ENCODE measurements around the gene LEKR1.

DNA sequence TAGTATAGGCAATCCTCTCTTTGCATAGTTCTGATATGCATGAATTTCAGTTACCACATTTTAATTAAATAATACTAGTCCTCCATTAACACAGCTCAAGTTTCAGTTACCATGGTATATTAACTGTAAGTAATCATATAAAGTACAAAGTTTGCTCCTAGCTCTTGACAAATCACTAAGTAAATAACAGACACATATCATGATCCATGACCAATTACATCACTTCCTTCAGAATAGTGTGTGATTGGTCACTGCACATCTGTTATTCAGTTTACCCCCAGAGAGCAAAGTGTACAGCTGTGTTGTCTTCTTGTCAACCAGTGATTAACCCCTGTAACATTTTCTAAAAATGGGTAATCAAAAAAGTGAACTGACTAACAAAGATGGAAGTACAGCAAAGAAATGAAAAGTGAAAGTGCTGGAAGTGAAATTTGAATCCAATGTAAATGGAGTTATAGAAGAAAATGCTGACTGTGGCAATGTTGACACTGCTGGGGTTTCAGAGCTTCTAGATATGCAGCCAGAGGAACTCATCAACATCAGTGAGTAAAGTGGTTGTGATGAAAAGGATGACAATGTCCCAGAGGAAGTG, 30.2 kb upstream of the LEKR1 start:
- TF ChIP-seq, protein P1, sequence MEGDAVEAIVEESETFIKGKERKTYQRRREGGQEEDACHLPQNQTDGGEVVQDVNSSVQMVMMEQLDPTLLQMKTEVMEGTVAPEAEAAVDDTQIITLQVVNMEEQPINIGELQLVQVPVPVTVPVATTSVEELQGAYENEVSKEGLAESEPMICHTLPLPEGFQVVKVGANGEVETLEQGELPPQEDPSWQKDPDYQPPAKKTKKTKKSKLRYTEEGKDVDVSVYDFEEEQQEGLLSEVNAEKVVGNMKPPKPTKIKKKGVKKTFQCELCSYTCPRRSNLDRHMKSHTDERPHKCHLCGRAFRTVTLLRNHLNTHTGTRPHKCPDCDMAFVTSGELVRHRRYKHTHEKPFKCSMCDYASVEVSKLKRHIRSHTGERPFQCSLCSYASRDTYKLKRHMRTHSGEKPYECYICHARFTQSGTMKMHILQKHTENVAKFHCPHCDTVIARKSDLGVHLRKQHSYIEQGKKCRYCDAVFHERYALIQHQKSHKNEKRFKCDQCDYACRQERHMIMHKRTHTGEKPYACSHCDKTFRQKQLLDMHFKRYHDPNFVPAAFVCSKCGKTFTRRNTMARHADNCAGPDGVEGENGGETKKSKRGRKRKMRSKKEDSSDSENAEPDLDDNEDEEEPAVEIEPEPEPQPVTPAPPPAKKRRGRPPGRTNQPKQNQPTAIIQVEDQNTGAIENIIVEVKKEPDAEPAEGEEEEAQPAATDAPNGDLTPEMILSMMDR (IDR thresholded peaks at IDR 0.05) = no peak
- no peak for TF ChIP-seq EZH2 (IDR thresholded peaks at IDR 0.05; ENCODE audit: borderline replicate concordance, insufficient read depth, low read depth, low read length, poor library complexity, severe bottlenecking)
